GM12878 (cell line): ENCODE data around the gene FLOT1. TPM values are rescaled to one million over a fixed set of nuclear protein-coding genes. Genes with fewer than 3 reads are reported as not detected.

Source experiments
- BRCA1 ChIP-seq: IDR thresholded peaks from 2 replicates; pipeline ENCODE4 v1.6.1; 2011; ENCODE audit warnings: low read depth, low read length, improper control_type of control experiment
- CHD1 ChIP-seq: IDR thresholded peaks from 2 replicates; pipeline ENCODE4 v1.6.1; 2012; ENCODE audit warnings: low read depth, low read length, improper control_type of control experiment
- CREM ChIP-seq: IDR thresholded peaks from 2 replicates; pipeline ENCODE4 v1.6.1; 2014; ENCODE audit warnings: antibody characterized with exemption, low read depth
- ETV6 ChIP-seq, 2 experiments: fragments of 450-650 bp in 1 of 2; IDR thresholded peaks in 1 of 2; conservative IDR thresholded peaks in 1 of 2; 2 replicates each; pipeline ENCODE4 v1.6.1; 2014; ENCODE audit warnings: antibody characterized with exemption in 1 of 2, borderline replicate concordance in 1 of 2, low read depth in 1 of 2, mild to moderate bottlenecking in 1 of 2, moderate library complexity in 1 of 2
- GABPA ChIP-seq: IDR thresholded peaks from 2 replicates; pipeline ENCODE4 v1.6.1; 2014; ENCODE audit warnings: antibody characterized with exemption, low read depth, mild to moderate bottlenecking, inconsistent platforms
- HDAC2 ChIP-seq: fragments of 200-600 bp; sonication (generic); IDR thresholded peaks from 2 replicates; pipeline ENCODE4 v1.6.1; 2017
- HDAC6 ChIP-seq: fragments of 200-600 bp; sonication (generic); IDR thresholded peaks from one replicate; pipeline ENCODE4 v1.8.0; 2017; ENCODE audit warnings: antibody characterized with exemption; ENCODE audit not compliant: unreplicated experiment
- HSF1 ChIP-seq: fragments of 150-350 bp; IDR thresholded peaks from 2 replicates; pipeline ENCODE4 v1.6.1; 2014; ENCODE audit warnings: mild to moderate bottlenecking, low read depth, low read length
- IKZF2 ChIP-seq, 2 experiments: fragments of 450-650 bp; IDR thresholded peaks; 2 replicates each; pipeline ENCODE4 v1.6.1; 2017; ENCODE audit warnings: mild to moderate bottlenecking in 2 of 2, moderate library complexity in 2 of 2
- KAT2A ChIP-seq: conservative IDR thresholded peaks from 2 replicates; pipeline ENCODE4 v1.6.1; 2011; ENCODE audit warnings: low read depth, low read length; ENCODE audit not compliant: control insufficient read depth
- NFIC ChIP-seq: IDR thresholded peaks from 2 replicates; pipeline ENCODE4 v1.6.1; 2012; ENCODE audit warnings: low read depth, mild to moderate bottlenecking, inconsistent platforms, low read length, moderate library complexity
- NFXL1 ChIP-seq: fragments of 450-650 bp; IDR thresholded peaks from 2 replicates; pipeline ENCODE4 v1.6.1; 2017; ENCODE audit warnings: antibody characterized with exemption, mild to moderate bottlenecking, borderline replicate concordance
- NFYA ChIP-seq: IDR thresholded peaks from 2 replicates; pipeline ENCODE4 v1.6.1; 2011; ENCODE audit warnings: low read depth, mild to moderate bottlenecking, low read length, improper control_type of control experiment, borderline replicate concordance
- NFYB ChIP-seq: IDR thresholded peaks from 2 replicates; pipeline ENCODE4 v1.6.1; 2011; ENCODE audit warnings: low read depth, mild to moderate bottlenecking, low read length, improper control_type of control experiment, moderate library complexity; ENCODE audit not compliant: insufficient read depth
- POLR2A ChIP-seq: IDR thresholded peaks from 2 replicates; pipeline ENCODE4 v1.6.1; 2011; ENCODE audit warnings: low read depth, mild to moderate bottlenecking, low read length
- RAD21 ChIP-seq: IDR thresholded peaks from 2 replicates; pipeline ENCODE4 v1.6.1; 2011; ENCODE audit warnings: mild to moderate bottlenecking, low read depth, low read length, moderate library complexity; ENCODE audit not compliant: insufficient read depth
- RBBP5 ChIP-seq: fragments of 200-600 bp; sonication (generic); conservative IDR thresholded peaks from 2 replicates; pipeline ENCODE4 v1.6.1; 2016
- SMAD1 ChIP-seq: fragments of 450-650 bp; IDR thresholded peaks from 2 replicates; pipeline ENCODE4 v1.6.1; 2018; ENCODE audit warnings: mild to moderate bottlenecking, low read depth; ENCODE audit not compliant: partially characterized antibody
- TCF7 ChIP-seq: IDR thresholded peaks from 2 replicates; pipeline ENCODE4 v1.6.1; 2014; ENCODE audit warnings: antibody characterized with exemption, borderline replicate concordance
- ZNF592 ChIP-seq: fragments of 450-650 bp; IDR thresholded peaks from 2 replicates; pipeline ENCODE4 v1.6.1; 2017; ENCODE audit warnings: mild to moderate bottlenecking, moderate library complexity
- ZSCAN29 ChIP-seq: fragments of 450-650 bp; IDR thresholded peaks from 2 replicates; pipeline ENCODE4 v1.6.1; 2017; ENCODE audit warnings: mild to moderate bottlenecking, moderate library complexity
- polyA plus RNA-seq, 11 experiments: library from polyadenylated mRNA; depleted of rRNA in 4 of 11; unstranded in 6 of 11; stranded (reverse) in 5 of 11; fragments of >200 nt; fragmentation: Nextera tagmentation in 4 of 11; fragmentation: Illumina TruSeq in 1 of 11; extraction: Ambion mirVana in 4 of 11; extraction: Trizol in 1 of 11; gene quantifications; 1 replicate in 1 of 11; 2 replicates in 10 of 11; pipeline versions ENCODE4 v1.2.1 to v1.2.3, GENCODE V29; 2011 to 2016; ENCODE audit warnings: inconsistent platforms in 2 of 11, missing spikeins in 2 of 11, low read depth in 1 of 11
- total RNA-seq, 4 experiments: library from RNA; depleted of rRNA in 3 of 4; stranded (reverse); fragments of >200 nt in 3 of 4; fragmentation: Illumina TruSeq in 1 of 4; extraction: Trizol in 1 of 4; gene quantifications; 2 replicates each; pipeline versions ENCODE4 v1.2.1 to v1.2.3, GENCODE V29; 2013 to 2021
- TF ChIP-seq, protein P1 (sequence below): fragments of 450-650 bp; IDR thresholded peaks from 2 replicates; pipeline ENCODE4 v1.6.1; 2017; ENCODE audit warnings: mild to moderate bottlenecking, moderate library complexity

Gene FLOT1
- total and polyA plus RNA-seq, 10 of the 15 experiments (the other 5 are each of a cell fraction or from before 2014, with no cell fraction given): 12.3 to 153 (median 112) TPM

- TF ChIP-seq, protein P1, sequence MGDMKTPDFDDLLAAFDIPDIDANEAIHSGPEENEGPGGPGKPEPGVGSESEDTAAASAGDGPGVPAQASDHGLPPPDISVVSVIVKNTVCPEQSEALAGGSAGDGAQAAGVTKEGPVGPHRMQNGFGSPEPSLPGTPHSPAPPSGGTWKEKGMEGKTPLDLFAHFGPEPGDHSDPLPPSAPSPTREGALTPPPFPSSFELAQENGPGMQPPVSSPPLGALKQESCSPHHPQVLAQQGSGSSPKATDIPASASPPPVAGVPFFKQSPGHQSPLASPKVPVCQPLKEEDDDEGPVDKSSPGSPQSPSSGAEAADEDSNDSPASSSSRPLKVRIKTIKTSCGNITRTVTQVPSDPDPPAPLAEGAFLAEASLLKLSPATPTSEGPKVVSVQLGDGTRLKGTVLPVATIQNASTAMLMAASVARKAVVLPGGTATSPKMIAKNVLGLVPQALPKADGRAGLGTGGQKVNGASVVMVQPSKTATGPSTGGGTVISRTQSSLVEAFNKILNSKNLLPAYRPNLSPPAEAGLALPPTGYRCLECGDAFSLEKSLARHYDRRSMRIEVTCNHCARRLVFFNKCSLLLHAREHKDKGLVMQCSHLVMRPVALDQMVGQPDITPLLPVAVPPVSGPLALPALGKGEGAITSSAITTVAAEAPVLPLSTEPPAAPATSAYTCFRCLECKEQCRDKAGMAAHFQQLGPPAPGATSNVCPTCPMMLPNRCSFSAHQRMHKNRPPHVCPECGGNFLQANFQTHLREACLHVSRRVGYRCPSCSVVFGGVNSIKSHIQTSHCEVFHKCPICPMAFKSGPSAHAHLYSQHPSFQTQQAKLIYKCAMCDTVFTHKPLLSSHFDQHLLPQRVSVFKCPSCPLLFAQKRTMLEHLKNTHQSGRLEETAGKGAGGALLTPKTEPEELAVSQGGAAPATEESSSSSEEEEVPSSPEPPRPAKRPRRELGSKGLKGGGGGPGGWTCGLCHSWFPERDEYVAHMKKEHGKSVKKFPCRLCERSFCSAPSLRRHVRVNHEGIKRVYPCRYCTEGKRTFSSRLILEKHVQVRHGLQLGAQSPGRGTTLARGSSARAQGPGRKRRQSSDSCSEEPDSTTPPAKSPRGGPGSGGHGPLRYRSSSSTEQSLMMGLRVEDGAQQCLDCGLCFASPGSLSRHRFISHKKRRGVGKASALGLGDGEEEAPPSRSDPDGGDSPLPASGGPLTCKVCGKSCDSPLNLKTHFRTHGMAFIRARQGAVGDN: 0 out of 2 replicates have a peak, but pooled peaks have one; percentile 28
- peak; percentile 58 for TF ChIP-seq SMAD1
- TF ChIP-seq ZSCAN29: 0 out of 2 replicates have a peak, but pooled peaks have one; percentile 35
- peak; percentile 76 for TF ChIP-seq CREM
- no peak for TF ChIP-seq HDAC2
- TF ChIP-seq RBBP5: no peak
- TF ChIP-seq NFYB: peak; percentile 67; the same call in 1 of the 2 replicates
- no peak for TF ChIP-seq HDAC6
- no peak for TF ChIP-seq TCF7
- TF ChIP-seq CHD1: no peak
- peak; percentile 94 to 97 for TF ChIP-seq IKZF2 (IDR thresholded peaks at IDR 0.05)
- peak; percentile 62 for TF ChIP-seq POLR2A
- TF ChIP-seq RAD21: no peak
- TF ChIP-seq ZNF592: no peak
- TF ChIP-seq ETV6 (conservative IDR thresholded peaks at IDR 0.05 in 1 of 2, IDR thresholded peaks at IDR 0.05 in 1 of 2; ENCODE audit: borderline replicate concordance in 1 of 2, low read depth in 1 of 2): peak in 1 of 2 experiments; percentile 58; a peak in 1 of 4 replicates
- no peak for TF ChIP-seq GABPA
- no peak for TF ChIP-seq HSF1
- TF ChIP-seq NFXL1: peak; percentile 100
- TF ChIP-seq BRCA1: no peak
- TF ChIP-seq NFIC: no peak
- no peak for TF ChIP-seq KAT2A
- no peak for TF ChIP-seq NFYA
These were observed 55.4 kb downstream of the FLOT1 start (continued) for GRCh38 chr6:30686908-30687658.
